Suprapubic skin (tissue), 4 donors: ENCODE measurements around the gene EVL. TPM values are rescaled to one million over a fixed set of nuclear protein-coding genes. Genes with fewer than 3 reads are reported as not detected.

Source experiments
- DNase-seq, 2 donors: peaks; one replicate each; pipeline ENCODE4 v3.0.0-alpha.2; 2019; ENCODE audit warnings: low spot score in 2 of 2
- H3K27ac ChIP-seq: fragments of 200-600 bp; sonication (generic); one replicate; pipeline ENCODE4 v1.5.1; 2019
- H3K27me3 ChIP-seq: fragments of 200-600 bp; sonication (generic); one replicate; pipeline ENCODE4 v1.5.1; 2019
- H3K36me3 ChIP-seq: fragments of 200-600 bp; sonication (generic); one replicate; pipeline ENCODE4 v1.5.1; 2019
- H3K4me1 ChIP-seq: fragments of 200-600 bp; sonication (generic); one replicate; pipeline ENCODE4 v1.5.1; 2019
- H3K4me3 ChIP-seq: fragments of 200-600 bp; sonication (generic); one replicate; pipeline ENCODE4 v1.5.1; 2019; ENCODE audit warnings: mild to moderate bottlenecking
- H3K9me3 ChIP-seq: fragments of 200-600 bp; sonication (generic); one replicate; pipeline ENCODE4 v1.5.1; 2019
- EP300 ChIP-seq: sonication (generic); formaldehyde crosslinking; IDR thresholded peaks from one replicate; pipeline ENCODE4 v1.6.1; 2017; ENCODE audit warnings: antibody characterized with exemption
- POLR2A ChIP-seq, 2 donors: fragments of 450-650 bp; IDR thresholded peaks; one replicate each; pipeline ENCODE4 v1.6.1; 2017; ENCODE audit warnings: antibody characterized with exemption in 2 of 2, mild to moderate bottlenecking in 2 of 2, moderate library complexity in 2 of 2
- POLR2AphosphoS5 ChIP-seq, 3 donors: sonication (generic); formaldehyde crosslinking; IDR thresholded peaks; one replicate each; pipeline ENCODE4 v1.6.1; 2017; ENCODE audit warnings: antibody characterized with exemption in 3 of 3
- WGBS: methylation state at CpG from one replicate; pipeline ENCODE4 v1.1.5; 2018; 5-methylcytosine and 5-hydroxymethylcytosine counted together
- total RNA-seq, 4 donors: library from RNA; depleted of rRNA; stranded (reverse); fragments of >200 nt; gene quantifications; one replicate each; pipeline ENCODE4 v1.1.0, GENCODE V29; 2016
- TF ChIP-seq, protein P1 (sequence below), 2 donors: fragments of 200-600 bp in 1 of 2; fragments of 450-650 bp in 1 of 2; sonication (generic) in 1 of 2; IDR thresholded peaks; one replicate each; pipeline ENCODE4 v1.5.1; 2016 to 2019; ENCODE audit warnings: antibody characterized with exemption in 2 of 2, mild to moderate bottlenecking in 1 of 2, moderate library complexity in 1 of 2

The EVL gene
- total RNA-seq, 4 donors from 2014 or later: 48.8 to 80.0 (median 61.4) TPM

DNA sequence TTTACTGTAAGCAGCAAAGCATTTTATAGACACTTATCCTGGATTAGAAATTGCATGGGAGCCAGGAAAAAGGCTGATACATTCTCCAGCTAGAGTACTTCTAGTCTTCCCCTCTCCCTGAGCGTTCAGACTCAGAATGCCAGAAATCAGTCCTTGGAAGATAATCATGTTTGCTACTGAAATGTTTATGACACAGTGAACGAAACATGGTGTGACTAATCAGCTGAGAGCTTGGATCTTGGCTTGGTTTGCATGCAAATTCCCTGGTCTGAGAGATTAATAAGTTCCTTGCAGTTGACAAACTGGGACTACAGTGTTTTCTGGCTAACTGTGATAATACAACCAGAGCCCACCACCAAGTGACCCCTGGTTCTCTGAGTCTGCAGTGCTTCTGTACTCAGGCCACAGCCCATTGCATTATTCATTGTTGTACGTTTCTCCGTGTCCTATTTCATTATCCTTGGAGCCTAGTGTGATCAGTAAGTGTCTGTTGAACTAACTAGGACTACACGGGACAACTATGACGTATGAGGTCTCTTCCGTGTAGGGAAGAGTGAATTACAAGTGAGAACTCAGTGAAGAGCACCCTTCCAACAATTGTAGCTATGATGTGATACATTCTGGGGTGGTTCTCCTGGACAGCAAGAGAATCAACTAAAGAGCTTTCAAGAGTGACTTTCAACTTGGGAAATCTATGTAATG lies 34.6 kb upstream of the EVL start:
- Histone ChIP-seq H3K27me3 (no peaks in the 10 kb centered on the region), H3K4me3 (no peak overlapping the region), H3K36me3 (no peaks in the 10 kb centered on the region), H3K9me3 (no peaks in the 10 kb centered on the region), H3K27ac (peak overlapping the region; percentile 76), H3K4me1 (peaks cover 29% of the 10 kb centered on the region)
- no peak for TF ChIP-seq POLR2A (IDR thresholded peaks at IDR 0.05)
- TF ChIP-seq, protein P1, sequence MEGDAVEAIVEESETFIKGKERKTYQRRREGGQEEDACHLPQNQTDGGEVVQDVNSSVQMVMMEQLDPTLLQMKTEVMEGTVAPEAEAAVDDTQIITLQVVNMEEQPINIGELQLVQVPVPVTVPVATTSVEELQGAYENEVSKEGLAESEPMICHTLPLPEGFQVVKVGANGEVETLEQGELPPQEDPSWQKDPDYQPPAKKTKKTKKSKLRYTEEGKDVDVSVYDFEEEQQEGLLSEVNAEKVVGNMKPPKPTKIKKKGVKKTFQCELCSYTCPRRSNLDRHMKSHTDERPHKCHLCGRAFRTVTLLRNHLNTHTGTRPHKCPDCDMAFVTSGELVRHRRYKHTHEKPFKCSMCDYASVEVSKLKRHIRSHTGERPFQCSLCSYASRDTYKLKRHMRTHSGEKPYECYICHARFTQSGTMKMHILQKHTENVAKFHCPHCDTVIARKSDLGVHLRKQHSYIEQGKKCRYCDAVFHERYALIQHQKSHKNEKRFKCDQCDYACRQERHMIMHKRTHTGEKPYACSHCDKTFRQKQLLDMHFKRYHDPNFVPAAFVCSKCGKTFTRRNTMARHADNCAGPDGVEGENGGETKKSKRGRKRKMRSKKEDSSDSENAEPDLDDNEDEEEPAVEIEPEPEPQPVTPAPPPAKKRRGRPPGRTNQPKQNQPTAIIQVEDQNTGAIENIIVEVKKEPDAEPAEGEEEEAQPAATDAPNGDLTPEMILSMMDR (IDR thresholded peaks at IDR 0.05): no peak
- no peak for TF ChIP-seq EP300
- no peak for TF ChIP-seq POLR2AphosphoS5 (IDR thresholded peaks at IDR 0.05)
- WGBS: 51% methylated on average over 7 of the region's 7 CpGs
- no peak for DNase-seq

DNA sequence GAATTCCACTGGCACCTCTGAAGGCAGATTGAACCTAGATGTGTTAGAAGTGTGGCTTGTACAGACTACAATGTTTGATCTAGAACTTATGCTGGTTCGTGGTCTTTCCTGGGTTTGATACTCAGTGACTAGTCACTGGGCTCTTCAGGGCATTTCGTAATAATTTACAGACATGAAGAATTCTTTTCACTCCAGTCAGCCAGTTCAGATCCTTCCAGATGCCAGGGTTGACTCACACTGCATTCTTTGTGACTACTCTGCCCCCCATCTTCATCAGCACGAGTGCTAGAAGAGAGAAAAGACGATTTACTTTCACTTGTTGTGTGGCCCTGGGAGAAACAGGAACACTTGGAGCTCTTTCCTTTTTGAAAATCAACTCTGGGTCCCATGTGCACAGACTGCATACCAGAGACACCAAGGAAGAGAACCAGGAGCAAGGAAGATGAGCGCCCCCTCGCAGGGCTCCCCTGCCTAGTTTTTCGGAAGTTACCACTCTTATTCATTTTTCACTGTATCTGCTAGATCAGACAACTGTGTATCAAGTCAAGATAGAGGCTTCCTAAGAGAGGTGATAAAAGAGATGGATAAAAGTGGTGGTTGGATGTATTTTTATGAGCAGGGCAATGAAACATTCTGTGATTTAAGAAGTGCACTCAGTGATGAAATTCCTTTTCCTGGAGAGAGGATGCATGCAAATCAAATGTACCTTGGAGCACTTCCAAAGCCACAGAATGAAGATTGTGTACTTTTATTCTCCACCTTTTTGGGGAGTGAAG lies 33.5 kb upstream of the EVL start:
- peak in 1 of 2 donors; percentile 72 for DNase-seq
- Histone ChIP-seq H3K27me3 (no peaks in the 10 kb centered on the region), H3K9me3 (no peaks in the 10 kb centered on the region), H3K27ac (peak overlapping the region; percentile 76), H3K4me1 (peaks cover 29% of the 10 kb centered on the region), H3K36me3 (no peaks in the 10 kb centered on the region), H3K4me3 (peak overlapping the region; percentile 38)
- TF ChIP-seq POLR2AphosphoS5 (IDR thresholded peaks at IDR 0.05) (peak in 1 of 3 donors; percentile 7), EP300 (no peak)
- WGBS: 21% methylated on average over 7 of the region's 7 CpGs

DNA sequence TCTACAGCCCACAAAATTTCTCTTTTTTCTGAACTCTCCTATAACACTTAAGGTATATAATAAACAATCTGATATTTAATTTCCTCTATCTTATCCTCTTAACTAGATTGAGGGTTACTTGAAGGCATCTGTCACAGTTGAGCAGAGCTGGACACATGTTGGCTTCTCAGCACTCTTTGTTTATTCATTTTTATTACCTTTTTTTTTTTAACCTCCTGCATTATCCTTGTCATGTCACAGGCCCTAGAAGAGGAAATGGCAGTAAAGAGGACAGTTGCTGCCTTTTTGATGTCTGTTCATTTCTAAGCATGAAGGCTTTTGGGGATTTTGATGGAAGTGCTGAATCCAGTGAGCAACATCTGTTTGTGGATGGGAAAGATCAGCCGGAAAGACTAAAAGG lies 32.5 kb upstream of the EVL start:
- TF ChIP-seq POLR2AphosphoS5 (IDR thresholded peaks at IDR 0.05) (no peak), POLR2A (IDR thresholded peaks at IDR 0.05) (no peak), EP300 (no peak)
- TF ChIP-seq, protein P1 (IDR thresholded peaks at IDR 0.05): no peak
- H3K4me3 ChIP-seq: no peak overlapping the region
- H3K4me1 ChIP-seq: peaks cover 29% of the 10 kb centered on the region
- no peak for DNase-seq
- H3K9me3 ChIP-seq: no peaks in the 10 kb centered on the region
- WGBS: 97% methylated on average over 1 of the region's 1 CpG
- no peaks in the 10 kb centered on the region for H3K36me3 ChIP-seq
- no peak overlapping the region for H3K27ac ChIP-seq
- no peaks in the 10 kb centered on the region for H3K27me3 ChIP-seq

GRCh38 chr14:100033347-100034075 lies 31.7 kb upstream of the EVL start:
- no peaks in the 10 kb centered on the region for H3K36me3 ChIP-seq
- no peak for TF ChIP-seq POLR2A (IDR thresholded peaks at IDR 0.05)
- no peak for TF ChIP-seq POLR2AphosphoS5 (IDR thresholded peaks at IDR 0.05)
- TF ChIP-seq, protein P1 (IDR thresholded peaks at IDR 0.05): no peak
- TF ChIP-seq EP300: no peak
- 93% methylated on average over 5 of the region's 5 CpGs for WGBS
- no peaks in the 10 kb centered on the region for H3K27me3 ChIP-seq
- no peaks in the 10 kb centered on the region for H3K9me3 ChIP-seq
- H3K4me1 ChIP-seq: peaks cover 29% of the 10 kb centered on the region
- no peak for DNase-seq
- H3K4me3 ChIP-seq: no peak overlapping the region
- H3K27ac ChIP-seq: no peak overlapping the region

GRCh38 chr14:100034468-100034867 lies 30.8 kb upstream of the EVL start:
- Histone ChIP-seq H3K27ac (no peak overlapping the region), H3K9me3 (no peaks in the 10 kb centered on the region), H3K4me3 (no peak overlapping the region), H3K36me3 (no peaks in the 10 kb centered on the region), H3K27me3 (no peaks in the 10 kb centered on the region), H3K4me1 (peaks cover 29% of the 10 kb centered on the region)
- DNase-seq: no peak
- TF ChIP-seq POLR2A (IDR thresholded peaks at IDR 0.05): no peak
- TF ChIP-seq, protein P1 (IDR thresholded peaks at IDR 0.05): no peak
- TF ChIP-seq EP300: no peak
- no peak for TF ChIP-seq POLR2AphosphoS5 (IDR thresholded peaks at IDR 0.05)
- 93% methylated on average over 4 of the region's 4 CpGs for WGBS
